ENCODE data around the gene THSD7B. TPM values are rescaled to one million over a fixed set of nuclear protein-coding genes. Genes with fewer than 3 reads are reported as not detected.
"Not testable (repeated sequence)": the region's sequence is repeated elsewhere in the genome, so short reads cannot be mapped to it uniquely, and the experiment has no call there.

Gene THSD7B
- total RNA-seq, 4 donors from 2014 or later, result under 0.01 to 0.29 (median 0.03) TPM

- Histone ChIP-seq H3K4me3 (no peak overlapping the region), H3K9me3 (no peaks in the 10 kb centered on the region), H3K36me3 (no peaks in the 10 kb centered on the region), H3K27ac (replicated peaks in 1 of 4) (no peak overlapping the region), H3K27me3 (no peaks in the 10 kb centered on the region), H3K4me1 (peaks cover 0 to 10% (median 2%) of the 10 kb centered on the region in 4 donors)
- 63% methylated on average over 3 of the region's 3 CpGs for WGBS
- no peak for TF ChIP-seq EP300 (IDR thresholded peaks at IDR 0.05)
- no peak for TF ChIP-seq CTCF (IDR thresholded peaks at IDR 0.05)
- TF ChIP-seq POLR2A (IDR thresholded peaks at IDR 0.05; ENCODE audit: low read depth), result no peak
- no peak for TF ChIP-seq POLR2AphosphoS5 (IDR thresholded peaks at IDR 0.05)
- DNase-seq (ENCODE audit: extremely low spot score), result no peak
- intact Hi-C loops (cut with DNase I), result no loop called here
These were observed 911.0 kb downstream of the THSD7B start for GRCh38 chr2:137676346-137676745.

- Histone ChIP-seq H3K27me3 (no peaks in the 10 kb centered on the region), H3K4me1 (peaks cover 0 to 10% (median 2%) of the 10 kb centered on the region in 4 donors), H3K4me3 (no peak overlapping the region), H3K36me3 (no peaks in the 10 kb centered on the region), H3K9me3 (no peaks in the 10 kb centered on the region), H3K27ac (replicated peaks in 1 of 4) (no peak overlapping the region)
- intact Hi-C loops (cut with DNase I), result no loop called here
- DNase-seq (ENCODE audit: extremely low spot score), result no peak
- 81% methylated on average over 1 of the region's 1 CpG for WGBS
- TF ChIP-seq EP300 (IDR thresholded peaks at IDR 0.05) (no peak), POLR2A (IDR thresholded peaks at IDR 0.05; ENCODE audit: low read depth) (no peak), POLR2AphosphoS5 (IDR thresholded peaks at IDR 0.05) (no peak), CTCF (IDR thresholded peaks at IDR 0.05) (no peak)
These were observed 912.1 kb downstream of the THSD7B start for GRCh38 chr2:137677466-137677865.

GRCh38 chr2:137689549-137689948, 924.2 kb downstream of the THSD7B start:
- no peaks in the 10 kb centered on the region for H3K27me3 ChIP-seq
- WGBS, result 38% methylated on average over 1 of the region's 1 CpG
- no peaks in the 10 kb centered on the region for H3K36me3 ChIP-seq
- no peak overlapping the region for H3K27ac ChIP-seq (replicated peaks in 1 of 4)
- intact Hi-C loops (cut with DNase I), result no loop called here
- TF ChIP-seq POLR2AphosphoS5 (IDR thresholded peaks at IDR 0.05), result no peak
- TF ChIP-seq POLR2A (IDR thresholded peaks at IDR 0.05; ENCODE audit: low read depth), result no peak
- TF ChIP-seq CTCF (IDR thresholded peaks at IDR 0.05), result no peak
- TF ChIP-seq EP300 (IDR thresholded peaks at IDR 0.05), result no peak
- DNase-seq (ENCODE audit: extremely low spot score), result no peak
- H3K9me3 ChIP-seq, result no peaks in the 10 kb centered on the region
- no peaks in the 10 kb centered on the region for H3K4me1 ChIP-seq
- no peak overlapping the region for H3K4me3 ChIP-seq

- no peak for TF ChIP-seq POLR2AphosphoS5 (IDR thresholded peaks at IDR 0.05)
- TF ChIP-seq CTCF (IDR thresholded peaks at IDR 0.05), result no peak
- no peak for TF ChIP-seq POLR2A (IDR thresholded peaks at IDR 0.05; ENCODE audit: low read depth)
- TF ChIP-seq EP300 (IDR thresholded peaks at IDR 0.05), result no peak
- Histone ChIP-seq H3K36me3 (no peaks in the 10 kb centered on the region), H3K9me3 (no peaks in the 10 kb centered on the region), H3K27ac (replicated peaks in 1 of 4) (no peak overlapping the region), H3K4me1 (no peaks in the 10 kb centered on the region), H3K27me3 (no peaks in the 10 kb centered on the region), H3K4me3 (no peak overlapping the region)
- WGBS, result 15% methylated on average over 2 of the region's 2 CpGs
- intact Hi-C loops (cut with DNase I), result no loop called here
- DNase-seq (ENCODE audit: extremely low spot score), result no peak
These were observed 928.2 kb downstream of the THSD7B start for GRCh38 chr2:137693534-137693933.

- no peaks in the 10 kb centered on the region for H3K36me3 ChIP-seq
- TF ChIP-seq EP300 (IDR thresholded peaks at IDR 0.05) (no peak), POLR2A (IDR thresholded peaks at IDR 0.05; ENCODE audit: low read depth) (no peak), CTCF (IDR thresholded peaks at IDR 0.05) (no peak), POLR2AphosphoS5 (IDR thresholded peaks at IDR 0.05) (no peak)
- H3K27me3 ChIP-seq, result no peaks in the 10 kb centered on the region
- 86% methylated on average over 1 of the region's 1 CpG for WGBS
- no peak overlapping the region for H3K27ac ChIP-seq (replicated peaks in 1 of 4)
- peaks cover 0 to 4% (median 2%) of the 10 kb centered on the region in 4 donors for H3K9me3 ChIP-seq
- intact Hi-C loops (cut with DNase I), result no loop called here
- H3K4me3 ChIP-seq, result no peak overlapping the region
- no peaks in the 10 kb centered on the region for H3K4me1 ChIP-seq
- no peak for DNase-seq (ENCODE audit: extremely low spot score)
These were observed 931.6 kb downstream of the THSD7B start for GRCh38 chr2:137696916-137697315.

- H3K4me3 ChIP-seq; intact Hi-C loops (cut with DNase I); DNase-seq (ENCODE audit: extremely low spot score); H3K36me3 ChIP-seq; H3K27me3 ChIP-seq; H3K4me1 ChIP-seq; H3K27ac ChIP-seq (replicated peaks in 1 of 4): not testable (repeated sequence)
- WGBS, result 71% methylated on average over 1 of the region's 1 CpG
- H3K9me3 ChIP-seq, result peaks cover 0 to 12% (median 3%) of the 10 kb centered on the region in 4 donors
These were observed 934.9 kb downstream of the THSD7B start for GRCh38 chr2:137700250-137700649.

Measured in esophagus muscularis mucosa (tissue), 4 donors.